Glomerular endothelial cell (primary cell): ENCODE results near the gene MED17. TPM values are rescaled to one million over a fixed set of nuclear protein-coding genes. Genes with fewer than 3 reads are reported as not detected.
"Not testable (repeated sequence)": the region's sequence is repeated elsewhere in the genome, so short reads cannot be mapped to it uniquely, and the experiment has no call there.

Source experiments
- DNase-seq: peaks from one replicate; pipeline ENCODE4 v3.0.0-alpha.2; 2011; ENCODE audit warnings: low read depth, low spot score; ENCODE audit errors: extremely low read depth
- total RNA-seq: library from RNA; depleted of rRNA; stranded (reverse); fragments of >200 nt; gene quantifications from 2 replicates; pipeline ENCODE4 v1.2.3, GENCODE V29; 2015

Gene MED17
- total RNA-seq, 1 donor from 2014 or later: 41.9 TPM

DNA sequence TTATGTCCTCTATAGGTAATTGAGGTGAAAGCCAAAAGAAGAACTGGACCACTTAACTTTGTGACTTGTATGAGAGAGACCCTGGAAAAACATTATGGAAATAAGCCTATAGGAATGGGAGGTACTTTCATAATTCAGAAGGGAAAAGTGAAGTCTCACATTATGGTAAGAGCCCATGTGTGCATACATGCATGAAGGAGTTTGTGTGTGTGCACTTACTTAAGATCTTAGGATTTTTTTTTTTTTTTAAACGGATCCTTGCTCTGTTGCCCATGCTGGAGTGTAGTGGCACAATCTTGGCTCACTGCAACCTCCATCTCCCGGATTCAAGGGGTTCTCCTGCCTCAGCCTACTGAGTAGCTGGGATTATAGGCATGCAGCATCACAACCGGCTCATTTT, 26.8 kb upstream of the MED17 start:
- DNase-seq: no peak

DNA sequence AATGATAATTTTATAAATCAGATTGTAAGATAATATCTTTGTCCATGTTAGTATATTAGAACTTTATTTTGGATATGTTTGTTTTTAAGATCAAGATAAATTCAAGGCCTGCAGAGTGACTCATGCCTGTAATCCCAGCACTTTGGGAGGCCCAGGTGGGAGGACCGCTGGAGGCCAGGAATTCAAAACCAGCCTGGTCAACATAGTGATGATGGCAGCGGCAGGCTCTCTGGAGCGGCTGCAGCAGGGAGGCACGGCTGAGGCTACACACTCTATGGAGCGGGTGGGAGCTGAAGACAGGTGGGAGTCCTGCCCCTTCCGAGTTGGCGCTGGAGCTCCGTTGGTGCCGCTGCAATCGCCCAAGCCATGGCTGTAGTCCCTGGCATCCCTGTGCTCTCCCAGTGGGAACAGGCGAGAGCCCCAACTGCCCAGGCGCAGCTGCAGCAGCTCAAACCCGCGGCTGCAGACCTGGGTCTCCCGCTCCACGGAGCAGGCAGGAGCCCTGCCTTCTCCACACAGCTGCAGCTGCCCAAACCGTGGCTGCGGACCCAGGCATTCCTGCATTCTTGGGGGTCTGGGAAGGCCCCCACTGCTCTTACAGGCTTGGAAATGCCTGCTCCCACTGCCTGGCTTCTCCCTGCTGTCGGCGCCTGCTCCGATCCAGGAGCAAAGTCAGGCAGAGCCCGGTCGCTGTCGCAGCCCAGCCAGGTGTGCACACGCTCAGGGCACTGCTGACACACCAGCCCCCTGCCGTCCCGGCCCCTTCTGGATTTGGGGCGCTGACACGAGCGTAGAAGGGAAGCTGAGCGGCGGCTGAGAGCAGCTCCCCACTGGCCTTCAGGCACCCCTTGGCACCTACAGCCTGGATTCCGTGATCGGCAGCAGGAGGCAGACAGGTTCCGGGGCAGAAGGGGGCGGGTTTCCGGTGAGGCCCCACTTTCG, 25.9 kb upstream of the MED17 start:
- DNase-seq: no peak

DNA sequence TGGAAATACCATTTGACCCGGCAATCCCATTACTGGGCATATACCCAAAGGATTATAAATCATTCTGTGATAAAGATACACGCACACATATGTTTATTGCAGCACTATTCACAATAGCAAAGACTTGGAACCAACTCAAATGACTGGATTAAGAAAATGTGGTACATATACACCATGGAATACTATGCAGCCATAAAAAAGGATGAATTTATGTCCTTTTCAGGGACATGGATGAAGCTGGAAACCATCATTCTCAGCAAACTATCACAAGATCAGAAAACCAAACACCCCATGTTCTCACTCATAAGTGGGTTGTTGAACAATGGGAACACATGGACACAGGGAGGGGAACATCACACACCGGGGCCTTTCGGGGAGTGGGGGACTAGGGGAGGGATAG, 25.0 kb upstream of the MED17 start:
- DNase-seq: not testable (repeated sequence)

- DNase-seq: no peak
Observed at GRCh38 chr11:93761910-93762309, 22.2 kb upstream of the MED17 start.

DNA sequence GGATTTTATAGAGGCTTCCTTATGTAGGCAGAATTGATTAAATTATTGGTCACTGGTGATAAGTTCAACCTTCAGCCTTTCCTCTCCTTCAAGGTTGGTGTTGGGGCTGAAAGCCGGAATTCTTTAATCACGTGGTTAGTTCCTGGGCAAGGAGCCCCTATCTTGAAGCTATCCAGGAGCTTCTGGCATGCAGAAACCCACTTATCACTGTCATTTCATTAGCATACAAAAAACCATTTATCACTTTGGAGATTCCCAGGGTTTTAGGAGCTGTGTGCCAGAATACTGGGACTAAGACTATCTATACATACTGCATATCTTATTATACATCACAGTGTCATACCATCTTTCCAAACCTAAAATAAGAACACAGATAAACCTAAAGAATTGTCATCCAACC, 18.5 kb upstream of the MED17 start:
- DNase-seq: no peak

GRCh38 chr11:93766504-93766903, 17.6 kb upstream of the MED17 start:
- DNase-seq: no peak

DNA sequence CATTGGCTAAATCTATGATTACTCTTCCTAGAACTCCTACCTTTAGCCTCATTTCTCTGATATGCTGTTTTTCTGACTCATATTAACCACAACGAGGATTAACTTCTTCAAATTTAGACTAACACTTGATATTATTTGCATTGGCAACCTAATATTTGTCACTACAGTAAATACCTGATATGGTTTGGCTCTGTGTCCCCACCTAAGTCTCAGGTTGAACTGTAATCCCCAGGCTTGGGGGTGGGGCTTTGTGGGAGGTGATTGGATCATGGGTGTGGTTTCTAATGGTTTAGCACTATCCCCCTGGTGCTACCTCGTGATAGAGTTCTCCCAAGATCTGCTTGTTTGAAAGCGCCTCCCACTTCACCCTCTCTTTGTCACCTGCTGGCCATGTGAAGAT, 17.1 kb upstream of the MED17 start:
- no peak for DNase-seq

GRCh38 chr11:93770160-93770559, 13.9 kb upstream of the MED17 start:
- DNase-seq: no peak

- DNase-seq: no peak
Observed at GRCh38 chr11:93772123-93772522, 12.0 kb upstream of the MED17 start.

GRCh38 chr11:93773045-93773477, 11.0 kb upstream of the MED17 start:
- DNase-seq: no peak

- DNase-seq: no peak
Observed at GRCh38 chr11:93773601-93774200, 10.4 kb upstream of the MED17 start.

DNA sequence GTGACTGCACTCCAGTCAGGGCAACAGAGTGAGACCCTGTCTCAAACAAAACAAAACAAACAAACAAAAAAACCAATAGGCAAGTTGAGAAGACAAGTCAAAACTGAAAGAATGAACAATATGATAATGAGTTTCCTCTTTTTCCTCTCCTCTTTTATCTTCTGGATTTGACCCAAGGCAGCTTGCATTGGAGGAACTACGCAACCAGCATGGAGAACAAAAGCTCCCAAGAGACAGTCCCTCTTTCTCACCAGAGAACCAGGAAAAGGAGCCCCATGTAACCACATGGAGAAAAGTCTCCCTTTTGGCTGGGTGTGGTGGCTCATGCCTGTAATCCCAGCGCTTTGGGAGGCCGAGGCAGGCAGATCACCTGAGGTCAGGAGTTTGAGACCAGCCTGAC, 9.5 kb upstream of the MED17 start:
- not testable (repeated sequence) for DNase-seq

GRCh38 chr11:93775289-93775688, 8.8 kb upstream of the MED17 start:
- DNase-seq: no peak

GRCh38 chr11:93783362-93783761, 720 bp upstream of the MED17 start:
- no peak for DNase-seq

DNA sequence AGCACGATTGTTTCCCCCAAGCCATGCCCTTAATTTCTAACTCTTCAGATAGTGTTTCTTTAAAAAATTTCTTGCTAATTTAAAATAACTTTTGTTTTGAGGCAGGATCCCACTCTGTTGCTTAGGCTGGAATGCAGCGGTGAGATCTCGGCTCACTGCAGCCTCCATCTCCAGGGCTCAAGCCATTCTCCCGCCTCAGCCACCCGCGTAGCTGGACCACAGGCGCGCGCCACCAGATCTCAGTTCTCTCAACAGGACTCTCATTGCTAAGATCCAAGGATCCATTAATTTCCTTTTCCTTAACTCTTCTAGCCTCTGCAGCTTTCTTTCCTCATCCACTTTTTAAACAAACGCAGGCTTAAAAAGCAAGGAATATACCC, 327 bp upstream of the MED17 start:
- DNase-seq: no peak

- DNase-seq: no peak
Observed at GRCh38 chr11:93784935-93785360, 866 bp downstream of the MED17 start.

GRCh38 chr11:93791493-93791892, 7.4 kb downstream of the MED17 start:
- DNase-seq: no peak

DNA sequence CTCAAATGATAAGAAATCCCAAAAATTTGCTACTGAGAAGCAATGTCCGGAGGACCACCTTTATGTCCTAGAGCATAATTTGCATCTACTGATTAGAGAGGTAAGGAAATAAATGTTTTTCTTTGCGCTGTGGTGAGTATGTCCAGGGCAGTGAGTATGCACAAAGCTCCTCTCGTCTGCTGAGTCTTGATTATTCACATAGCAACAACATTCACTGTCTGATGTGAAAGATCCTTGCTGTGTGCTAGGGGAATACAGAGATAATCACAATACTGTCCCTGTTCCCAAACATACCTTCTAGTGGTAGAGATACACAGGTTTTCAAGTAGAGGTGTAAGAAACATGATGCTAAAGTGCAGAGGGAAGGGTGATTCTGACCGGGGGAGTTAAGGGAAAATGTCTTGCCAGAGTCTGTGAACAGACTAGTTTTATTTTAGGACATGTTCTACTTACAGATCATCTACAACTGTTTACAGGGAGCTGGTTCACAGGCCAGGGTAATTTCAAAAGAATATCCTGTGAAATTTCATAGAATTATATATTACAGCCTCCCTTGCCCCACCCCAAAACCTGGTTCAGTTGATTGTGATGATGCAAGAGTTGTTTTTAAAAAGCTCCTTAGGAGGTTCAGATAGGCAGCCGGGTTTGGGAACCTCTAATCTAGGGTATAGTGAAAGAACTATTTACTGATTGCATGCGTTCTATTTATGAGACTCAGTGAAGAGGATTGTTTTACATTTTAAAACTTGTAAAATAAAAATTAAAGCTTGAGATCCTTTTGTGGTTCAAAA, 12.6 kb downstream of the MED17 start:
- DNase-seq: no peak

GRCh38 chr11:93801366-93801765, 17.3 kb downstream of the MED17 start:
- no peak for DNase-seq

- DNase-seq: no peak
Observed at GRCh38 chr11:93804879-93805278, 20.8 kb downstream of the MED17 start.

- DNase-seq: no peak
Observed at GRCh38 chr11:93807980-93808379, 23.9 kb downstream of the MED17 start.
